Measurements from ENCODE around the gene DNAH3.
"Not testable (repeated sequence)": the region's sequence is repeated elsewhere in the genome, so short reads cannot be mapped to it uniquely, and the experiment has no call there.

Gene DNAH3

GRCh38 chr16:20997147-20997546, 153.5 kb downstream of the DNAH3 start:
- DNase-seq (ENCODE audit: low spot score), result no peak

GRCh38 chr16:20995711-20996110, 154.9 kb downstream of the DNAH3 start:
- DNase-seq (ENCODE audit: low spot score), result no peak

DNA sequence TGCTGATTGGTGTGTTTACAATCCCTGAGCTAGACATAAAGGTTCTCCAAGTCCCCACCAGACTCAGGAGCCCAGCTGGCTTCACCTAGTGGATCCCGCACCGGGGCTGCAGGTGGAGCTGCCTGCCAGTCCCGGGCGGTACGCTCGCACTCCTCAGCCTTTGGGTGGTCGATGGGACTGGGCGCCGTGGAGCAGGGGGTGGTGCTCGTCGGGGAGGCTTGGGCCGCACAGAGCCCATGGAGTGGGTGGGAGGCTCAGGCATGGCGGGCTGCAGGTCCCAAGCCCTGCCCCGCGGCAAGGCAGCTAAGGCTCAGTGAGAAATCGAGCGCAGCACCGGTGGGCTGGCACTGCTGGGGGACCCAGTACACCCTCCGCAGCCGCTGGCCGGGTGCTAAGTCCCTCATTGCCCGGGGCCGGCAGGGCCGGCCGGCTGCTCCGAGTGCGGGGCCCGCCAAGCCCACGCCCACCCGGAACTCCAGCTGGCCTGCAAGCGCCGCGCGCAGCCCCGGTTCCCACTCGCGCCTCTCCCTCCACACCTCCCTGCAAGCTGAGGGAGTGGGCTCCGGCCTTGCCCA, 161.1 kb downstream of the DNAH3 start:
- DNase-seq (ENCODE audit: low spot score), result not testable (repeated sequence)

- no peak for DNase-seq (ENCODE audit: low spot score)
These were observed 163.6 kb downstream of the DNAH3 start for GRCh38 chr16:20987049-20987448.

- DNase-seq (ENCODE audit: low spot score), result no peak
These were observed 166.6 kb downstream of the DNAH3 start for GRCh38 chr16:20984019-20984418.

DNA sequence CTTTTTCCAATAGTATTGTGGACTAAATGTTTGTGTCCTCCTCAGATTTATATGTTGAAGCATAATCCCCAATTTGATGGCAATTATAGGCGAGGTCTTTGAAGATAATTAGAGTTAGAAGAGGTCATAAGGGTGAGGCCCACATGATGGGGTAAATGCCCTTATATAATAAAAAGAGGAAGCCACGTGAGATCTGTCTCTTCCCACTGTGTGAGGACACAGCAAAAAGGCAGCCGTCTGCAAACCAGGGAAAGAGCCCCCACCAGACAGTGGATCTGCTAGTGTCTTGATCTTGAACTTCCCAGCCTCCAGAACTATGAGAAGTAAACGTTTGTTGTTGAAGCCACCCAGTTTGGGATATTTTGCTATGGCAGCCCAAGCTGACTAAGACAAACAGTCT, 174.1 kb downstream of the DNAH3 start:
- DNase-seq (ENCODE audit: low spot score), result no peak

GRCh38 chr16:20973201-20973600, 177.4 kb downstream of the DNAH3 start:
- DNase-seq (ENCODE audit: low spot score), result not testable (repeated sequence)

GRCh38 chr16:20971401-20971800, 179.2 kb downstream of the DNAH3 start:
- DNase-seq (ENCODE audit: low spot score), result no peak

DNA sequence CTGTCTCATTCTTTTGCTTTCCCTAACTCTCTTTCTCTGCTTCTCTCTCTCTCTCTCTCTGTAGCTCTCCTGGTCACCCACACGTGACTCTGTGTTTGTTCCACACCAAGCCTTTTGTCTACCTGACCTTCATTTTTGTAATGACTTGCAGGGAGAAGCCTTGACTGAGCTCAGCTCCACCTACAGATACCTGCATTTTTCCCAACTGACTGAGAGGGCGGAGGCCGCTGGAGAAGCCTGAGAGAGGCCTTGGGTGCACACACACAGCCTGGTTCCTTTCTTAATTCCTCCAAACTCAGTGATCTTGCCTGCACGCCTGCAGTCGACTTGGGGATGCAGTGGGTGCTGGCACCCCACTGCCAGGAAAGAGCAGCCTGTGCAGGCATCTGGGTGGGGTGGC, 181.3 kb downstream of the DNAH3 start:
- no peak for DNase-seq (ENCODE audit: low spot score)

- no peak for DNase-seq (ENCODE audit: low spot score)
These were observed 181.9 kb downstream of the DNAH3 start for GRCh38 chr16:20968765-20969164.

DNA sequence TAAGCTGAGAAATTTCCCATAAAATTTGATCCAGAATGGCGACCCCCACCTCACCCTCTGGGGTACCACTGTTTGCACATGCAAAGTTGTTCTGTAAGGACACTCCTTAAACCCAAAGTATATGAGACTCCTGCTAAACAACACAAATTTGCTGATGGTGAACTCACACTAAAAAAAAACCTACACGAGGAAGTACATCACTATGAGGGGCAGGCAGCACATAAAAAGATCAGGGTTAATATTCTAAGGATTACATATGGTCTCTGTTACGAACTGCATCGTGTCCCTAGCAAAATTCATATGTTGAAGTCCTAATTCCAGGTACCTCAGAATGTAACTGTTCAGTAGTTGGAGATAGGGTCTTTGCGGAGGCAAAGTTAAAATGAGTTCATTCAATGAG, 189.7 kb downstream of the DNAH3 start:
- no peak for DNase-seq (ENCODE audit: low spot score)

GRCh38 chr16:20957153-20957552, 193.5 kb downstream of the DNAH3 start:
- DNase-seq (ENCODE audit: low spot score), result no peak

GRCh38 chr16:20956319-20956718, 194.3 kb downstream of the DNAH3 start:
- DNase-seq (ENCODE audit: low spot score), result no peak

DNA sequence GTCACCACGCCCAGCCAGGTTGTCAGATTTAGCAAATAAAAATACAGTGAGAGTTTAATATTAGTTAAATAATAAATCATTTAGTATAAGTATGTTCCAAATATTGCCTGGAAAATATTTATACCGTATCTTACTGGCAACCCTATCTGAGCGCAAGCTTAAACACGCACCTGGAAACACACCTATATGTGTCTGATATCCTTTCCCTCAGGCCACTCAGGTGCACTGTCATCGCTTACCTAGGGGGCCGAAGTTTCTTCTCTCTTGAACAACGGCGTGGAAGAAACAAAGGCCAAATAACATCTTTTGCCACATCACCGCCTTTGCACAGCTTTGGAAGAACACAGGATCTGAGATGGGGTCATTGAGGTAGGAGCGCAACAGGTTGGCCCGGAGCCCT, 196.1 kb downstream of the DNAH3 start:
- DNase-seq (ENCODE audit: low spot score), result no peak

GRCh38 chr16:20952139-20952920, 198.3 kb downstream of the DNAH3 start:
- DNase-seq (ENCODE audit: low spot score), result no peak

DNA sequence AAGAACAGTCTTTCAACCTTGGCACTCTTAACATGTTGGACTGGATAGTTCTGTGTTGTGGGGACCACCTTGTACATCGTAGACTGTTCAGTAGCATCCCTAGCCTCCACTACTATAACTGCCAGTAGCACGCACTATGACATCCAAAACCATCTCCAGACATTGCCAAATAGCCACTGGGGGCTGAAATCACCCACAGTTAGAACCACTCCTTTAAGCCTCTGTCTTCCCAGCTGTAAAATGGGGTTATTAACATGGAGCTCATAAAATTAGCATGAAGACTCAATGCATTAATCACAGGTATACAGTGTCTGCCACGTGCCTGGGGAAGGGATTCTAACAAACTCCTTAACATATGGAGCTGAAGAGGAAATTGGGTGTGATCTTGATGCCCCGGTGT, 200.4 kb downstream of the DNAH3 start:
- no peak for DNase-seq (ENCODE audit: low spot score)

GRCh38 chr16:20949660-20950059, 201.0 kb downstream of the DNAH3 start:
- DNase-seq (ENCODE audit: low spot score), result no peak

DNA sequence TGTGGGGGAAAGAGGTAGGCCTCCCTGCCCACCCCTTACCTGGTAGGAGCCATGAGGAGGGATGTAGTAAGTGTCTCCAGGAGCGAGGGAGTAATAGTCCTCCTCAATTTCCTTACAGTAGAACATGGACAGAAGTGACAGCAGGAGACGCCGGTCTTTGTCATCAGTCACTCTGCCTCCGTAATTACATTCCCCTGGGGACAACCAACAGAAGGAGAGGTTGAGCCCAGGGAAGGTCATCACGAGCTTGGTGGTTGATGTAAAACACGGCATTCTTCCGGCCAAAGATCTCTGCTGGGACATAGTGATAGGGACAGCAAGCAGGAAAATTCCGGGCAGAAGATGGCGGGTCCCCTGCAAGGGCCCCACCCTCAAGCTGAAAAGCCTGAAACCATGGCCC, 202.2 kb downstream of the DNAH3 start:
- DNase-seq (ENCODE audit: low spot score), result no peak

DNA sequence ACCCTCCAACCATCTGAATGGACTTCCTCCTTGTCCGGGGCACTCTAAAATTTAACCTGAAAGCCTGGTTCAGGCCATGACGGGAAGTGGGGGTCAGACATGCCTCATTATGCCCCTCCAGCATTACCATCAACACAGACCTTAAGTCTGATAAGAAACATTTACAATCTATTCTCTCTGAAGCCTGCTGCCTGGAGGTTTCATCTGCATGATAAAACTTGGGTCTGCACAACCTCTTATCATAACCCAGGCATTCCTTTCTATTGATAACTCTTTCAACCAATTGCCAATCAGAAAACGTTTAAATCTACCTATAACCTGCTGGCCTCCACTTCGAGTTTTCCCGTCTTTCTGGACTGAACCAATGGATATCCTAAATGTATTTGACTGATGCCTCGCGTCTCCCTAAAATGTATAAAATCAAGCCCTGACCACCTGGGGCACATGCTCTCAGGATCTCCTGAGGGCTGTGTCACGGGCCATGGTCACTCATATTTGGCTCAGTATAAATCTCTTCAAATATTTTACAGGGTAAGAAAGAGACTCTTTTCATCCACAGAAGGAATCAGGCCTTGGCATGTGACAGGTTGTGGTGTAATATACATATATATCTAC, 204.5 kb downstream of the DNAH3 start:
- DNase-seq (ENCODE audit: low spot score), result no peak

DNA sequence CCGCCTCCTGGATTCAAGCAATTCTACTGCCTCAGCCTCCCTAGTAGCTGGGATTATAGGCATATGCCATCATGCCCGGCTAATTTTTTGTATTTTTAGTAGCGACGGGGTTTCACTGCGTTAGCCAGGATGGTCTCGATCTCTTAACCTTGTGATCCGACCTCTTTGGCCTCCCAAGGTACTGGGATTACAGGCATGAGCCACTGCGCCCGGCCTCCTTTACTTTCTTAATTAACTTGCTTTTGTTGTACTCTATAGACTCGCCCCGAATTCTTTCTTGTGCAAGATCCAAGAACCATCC, 205.1 kb downstream of the DNAH3 start:
- not testable (repeated sequence) for DNase-seq (ENCODE audit: low spot score)

DNA sequence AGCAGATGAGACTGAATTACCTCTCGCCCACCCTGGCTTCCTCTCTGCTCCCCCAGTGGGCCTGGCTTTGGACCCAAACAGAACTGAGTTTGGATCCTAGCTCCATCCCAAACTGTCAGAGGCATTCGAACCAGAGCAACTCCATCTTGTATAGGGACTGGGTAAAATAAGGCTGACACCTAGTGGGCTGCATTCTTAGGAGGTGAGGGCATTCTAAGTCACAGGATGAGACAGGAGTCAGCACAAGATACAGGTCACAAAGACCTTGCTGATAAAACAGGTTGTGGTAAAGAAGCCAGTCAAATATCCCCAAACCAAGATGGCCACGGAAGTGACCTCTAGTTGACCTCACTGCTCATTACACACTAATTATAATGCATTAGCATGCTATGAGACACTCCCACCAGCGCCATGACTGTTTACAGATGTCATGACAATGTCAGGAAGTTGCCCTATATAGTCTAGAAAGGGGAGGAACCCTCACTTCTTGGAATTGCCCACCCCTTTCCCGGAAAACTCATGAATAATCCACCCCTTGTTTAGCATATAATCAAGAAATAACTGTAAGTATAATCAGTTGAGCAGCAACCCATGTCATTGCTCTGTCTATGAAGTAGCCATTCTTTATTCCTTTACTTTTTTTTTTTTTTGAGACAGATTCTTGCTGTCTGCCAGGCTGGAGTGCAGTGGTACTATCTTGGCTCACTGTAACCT, 205.6 kb downstream of the DNAH3 start:
- DNase-seq (ENCODE audit: low spot score), result no peak

DNA sequence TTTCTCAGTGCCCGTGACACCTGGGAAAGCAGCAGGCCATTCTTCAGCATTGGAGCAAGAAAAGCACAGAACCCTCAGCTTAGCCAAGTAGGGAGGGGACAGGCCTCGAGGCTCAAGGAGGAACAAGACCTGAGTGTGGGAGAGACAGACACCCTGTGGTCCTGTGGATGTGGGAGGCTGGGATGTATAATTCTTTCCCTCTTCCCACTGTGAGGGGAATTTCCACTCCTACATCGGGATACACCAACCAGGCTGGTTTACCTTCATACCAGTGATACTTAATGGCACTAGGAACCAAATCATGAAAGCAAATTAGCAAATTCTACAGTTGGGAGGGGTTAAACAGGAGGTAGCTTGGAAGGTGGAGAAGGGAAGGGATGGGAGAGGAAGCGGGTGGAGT, 208.4 kb downstream of the DNAH3 start:
- DNase-seq (ENCODE audit: low spot score), result no peak

DNA sequence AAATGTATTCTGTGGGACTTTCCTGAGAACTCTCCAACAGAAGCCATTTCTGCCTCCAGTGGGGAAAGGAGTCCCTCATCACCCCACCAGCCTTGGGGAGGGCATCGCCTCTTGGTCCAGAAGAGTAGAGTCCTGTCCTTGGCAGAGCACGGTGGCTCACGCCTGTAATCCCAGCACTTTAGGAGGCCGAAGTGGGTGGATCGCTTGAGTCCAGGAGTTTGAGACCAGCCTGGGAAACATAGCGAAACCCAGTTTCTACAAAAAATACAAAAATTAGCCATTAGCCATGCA, 209.1 kb downstream of the DNAH3 start:
- no peak for DNase-seq (ENCODE audit: low spot score)
